ENCODE results near the gene STX16.

STX16 gene

DNA sequence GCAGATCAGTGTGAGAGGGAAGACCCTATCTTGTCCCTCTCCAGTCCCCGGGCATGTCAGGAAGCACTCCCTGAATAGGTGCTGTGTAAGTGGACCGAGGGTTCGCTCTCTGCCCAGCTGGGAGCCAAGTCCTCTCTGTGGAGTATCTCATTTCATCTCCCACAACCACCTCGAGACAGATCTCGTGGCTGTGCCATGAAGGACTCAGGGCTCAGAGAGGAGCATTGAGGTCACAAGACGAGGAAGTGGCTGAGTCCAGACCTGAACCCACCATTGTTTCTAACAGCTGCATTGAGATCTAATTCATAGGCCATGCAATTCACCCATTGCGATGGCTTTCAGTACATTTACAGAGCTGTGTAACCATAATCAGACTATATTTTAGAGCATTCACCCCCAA, 34.7 kb upstream of the STX16 start:
- H3K27ac ChIP-seq, result no peak overlapping the region
- ChIA-PET POLR2A (ENCODE audit: low non-redundant PET) (no interaction called here), CTCF (no interaction called here)
- TF ChIP-seq, protein P1, sequence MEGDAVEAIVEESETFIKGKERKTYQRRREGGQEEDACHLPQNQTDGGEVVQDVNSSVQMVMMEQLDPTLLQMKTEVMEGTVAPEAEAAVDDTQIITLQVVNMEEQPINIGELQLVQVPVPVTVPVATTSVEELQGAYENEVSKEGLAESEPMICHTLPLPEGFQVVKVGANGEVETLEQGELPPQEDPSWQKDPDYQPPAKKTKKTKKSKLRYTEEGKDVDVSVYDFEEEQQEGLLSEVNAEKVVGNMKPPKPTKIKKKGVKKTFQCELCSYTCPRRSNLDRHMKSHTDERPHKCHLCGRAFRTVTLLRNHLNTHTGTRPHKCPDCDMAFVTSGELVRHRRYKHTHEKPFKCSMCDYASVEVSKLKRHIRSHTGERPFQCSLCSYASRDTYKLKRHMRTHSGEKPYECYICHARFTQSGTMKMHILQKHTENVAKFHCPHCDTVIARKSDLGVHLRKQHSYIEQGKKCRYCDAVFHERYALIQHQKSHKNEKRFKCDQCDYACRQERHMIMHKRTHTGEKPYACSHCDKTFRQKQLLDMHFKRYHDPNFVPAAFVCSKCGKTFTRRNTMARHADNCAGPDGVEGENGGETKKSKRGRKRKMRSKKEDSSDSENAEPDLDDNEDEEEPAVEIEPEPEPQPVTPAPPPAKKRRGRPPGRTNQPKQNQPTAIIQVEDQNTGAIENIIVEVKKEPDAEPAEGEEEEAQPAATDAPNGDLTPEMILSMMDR (conservative IDR thresholded peaks at IDR 0.05; ENCODE audit: low read depth), result no peak
- no peak for DNase-seq (ENCODE audit: low spot score)

GRCh38 chr20:58617158-58617557, 33.9 kb upstream of the STX16 start:
- POLR2A ChIA-PET (ENCODE audit: low non-redundant PET), result interaction anchor here (0.6 kb wide), 1 partner anchor 35 kb away, joined by 4 read pairs; no protein-coding TSS in a partner anchor
- no peak overlapping the region for H3K27ac ChIP-seq
- CTCF ChIA-PET, result no interaction called here
- no peak for DNase-seq (ENCODE audit: low spot score)
- TF ChIP-seq, protein P1 (conservative IDR thresholded peaks at IDR 0.05; ENCODE audit: low read depth), result no peak

- no peak for DNase-seq (ENCODE audit: low spot score)
- TF ChIP-seq, protein P1 (conservative IDR thresholded peaks at IDR 0.05; ENCODE audit: low read depth), result no peak
- ChIA-PET CTCF (interaction anchor here (0.5 kb wide), 2 partner anchors 106 to 385 kb away, joined by 3 read pairs; no protein-coding TSS in a partner anchor), POLR2A (ENCODE audit: low non-redundant PET) (no interaction called here)
- peak overlapping the region; percentile 61 for H3K27ac ChIP-seq
Observed at GRCh38 chr20:58618351-58619076, 32.6 kb upstream of the STX16 start.

GRCh38 chr20:58619077-58619863, 31.8 kb upstream of the STX16 start:
- ChIA-PET POLR2A (ENCODE audit: low non-redundant PET) (no interaction called here), CTCF (interaction anchor here (0.5 to 0.7 kb wide), 4 partner anchors 106 to 1003 kb away, joined by 3 read pairs; no protein-coding TSS in a partner anchor)
- TF ChIP-seq, protein P1 (conservative IDR thresholded peaks at IDR 0.05; ENCODE audit: low read depth), result no peak

DNA sequence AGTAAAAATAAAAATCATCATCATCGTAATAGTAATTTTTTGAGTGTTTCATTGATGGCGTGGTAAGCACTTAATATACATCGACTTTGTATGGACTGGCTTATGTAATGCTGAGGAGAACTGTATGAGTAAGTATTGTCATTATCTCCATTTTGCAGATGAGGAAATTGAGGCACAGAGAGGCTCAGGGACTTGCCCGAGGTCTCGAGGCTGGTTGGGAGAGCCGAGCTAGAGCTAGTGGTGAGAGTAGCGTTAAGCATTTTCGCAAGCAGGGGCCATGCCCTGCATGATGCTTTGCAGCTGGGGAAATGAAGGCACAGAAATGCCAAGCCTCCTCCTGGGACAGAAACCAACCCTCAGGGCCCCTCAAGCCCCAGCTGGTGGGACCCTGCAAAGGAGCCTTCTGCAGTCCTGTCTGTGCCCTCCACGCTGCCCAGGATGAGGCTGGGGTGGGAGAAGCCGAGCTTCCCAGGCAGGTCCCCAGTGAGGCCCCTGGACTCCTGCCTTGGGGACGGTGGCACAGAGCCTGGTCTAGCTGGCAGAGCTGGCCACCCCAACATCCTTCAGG, 31.1 kb upstream of the STX16 start:
- CTCF ChIA-PET, result interaction anchor here (0.6 to 0.7 kb wide), 2 partner anchors 205 to 1004 kb away, joined by 3 read pairs; no protein-coding TSS in a partner anchor

More at GRCh38 chr20:58619077-58619863, 31.8 kb upstream of the STX16 start:
- H3K27ac ChIP-seq, result peak overlapping the region; percentile 61
- DNase-seq (ENCODE audit: low spot score), result no peak

More for the DNA sequence above, 31.1 kb upstream of the STX16 start:
- no peak overlapping the region for H3K27ac ChIP-seq
- DNase-seq (ENCODE audit: low spot score), result peak; percentile 32
- TF ChIP-seq, protein P1 (conservative IDR thresholded peaks at IDR 0.05; ENCODE audit: low read depth), result no peak
- POLR2A ChIA-PET (ENCODE audit: low non-redundant PET), result no interaction called here
